Kidney epithelial cell (primary cell): ENCODE measurements around the gene ACTL7B. TPM values are rescaled to one million over a fixed set of nuclear protein-coding genes. Genes with fewer than 3 reads are reported as not detected.
"Not testable (repeated sequence)": the region's sequence is repeated elsewhere in the genome, so short reads cannot be mapped to it uniquely, and the experiment has no call there.

ENCODE experiments used
- DNase-seq: peaks from one replicate; pipeline ENCODE4 v3.0.0-alpha.2; 2010; ENCODE audit warnings: low read depth
- H3K27me3 ChIP-seq: 2 replicates; pipeline ENCODE4 v1.6.0; 2011; ENCODE audit warnings: low read length; ENCODE audit not compliant: control insufficient read depth, insufficient read depth
- H3K36me3 ChIP-seq: 2 replicates; pipeline ENCODE4 v1.5.1; 2011; ENCODE audit warnings: low read length; ENCODE audit not compliant: control insufficient read depth, insufficient read depth
- H3K4me3 ChIP-seq: 2 replicates; pipeline ENCODE4 v1.5.1; 2011; ENCODE audit warnings: low read depth, mild to moderate bottlenecking, control low read depth, low read length
- CTCF ChIP-seq: IDR thresholded peaks from 2 replicates; pipeline ENCODE4 v1.5.1; 2011; ENCODE audit warnings: mild to moderate bottlenecking, moderate library complexity, low read length, control low read depth, inconsistent platforms; ENCODE audit not compliant: insufficient read depth, poor library complexity, severe bottlenecking
- total RNA-seq: library from RNA; depleted of rRNA; stranded (reverse); fragments of >200 nt; gene quantifications from 2 replicates; pipeline ENCODE4 v1.2.3, GENCODE V29; 2015

Gene ACTL7B, protein sequence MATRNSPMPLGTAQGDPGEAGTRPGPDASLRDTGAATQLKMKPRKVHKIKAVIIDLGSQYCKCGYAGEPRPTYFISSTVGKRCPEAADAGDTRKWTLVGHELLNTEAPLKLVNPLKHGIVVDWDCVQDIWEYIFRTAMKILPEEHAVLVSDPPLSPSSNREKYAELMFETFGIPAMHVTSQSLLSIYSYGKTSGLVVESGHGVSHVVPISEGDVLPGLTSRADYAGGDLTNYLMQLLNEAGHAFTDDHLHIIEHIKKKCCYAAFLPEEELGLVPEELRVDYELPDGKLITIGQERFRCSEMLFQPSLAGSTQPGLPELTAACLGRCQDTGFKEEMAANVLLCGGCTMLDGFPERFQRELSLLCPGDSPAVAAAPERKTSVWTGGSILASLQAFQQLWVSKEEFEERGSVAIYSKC
- not detected in 2 replicates for total RNA-seq

- H3K36me3 ChIP-seq: no peaks in the 10 kb centered on the region
- DNase-seq: no peak
- TF ChIP-seq CTCF: no peak
- H3K4me3 ChIP-seq: no peak within 1 kb of the TSS
- H3K27me3 ChIP-seq: no peaks in the 10 kb centered on the region
Measured at GRCh38 chr9:108855888-108856287, at the start of gene ACTL7B. ACTL7B (minus strand) TSS chr9:108855986; CDS start chr9:108855930, 56 bp downstream.

DNA sequence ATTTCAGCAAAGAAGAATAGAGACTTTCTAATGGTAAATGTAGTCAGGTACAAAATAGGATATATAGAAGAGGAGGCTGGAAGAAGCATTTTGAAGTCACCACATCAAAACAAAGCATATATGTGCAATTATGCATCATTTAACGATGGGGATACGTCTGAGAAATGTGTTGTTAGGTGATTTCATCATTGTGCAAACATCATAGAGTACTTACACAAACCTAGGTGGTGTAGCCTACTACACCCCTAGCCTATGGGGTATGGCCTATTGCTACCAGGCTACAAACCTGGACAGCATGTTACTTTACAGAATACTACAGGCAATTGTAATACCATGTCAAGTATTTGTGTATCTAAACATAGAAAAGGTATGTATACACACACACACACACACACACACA is 49.7 kb upstream of the ACTL7B start:
- Histone ChIP-seq H3K4me3 (no peak overlapping the region), H3K36me3 (peaks cover 2% of the 10 kb centered on the region), H3K27me3 (no peaks in the 10 kb centered on the region)
- DNase-seq: no peak
- no peak for TF ChIP-seq CTCF

DNA sequence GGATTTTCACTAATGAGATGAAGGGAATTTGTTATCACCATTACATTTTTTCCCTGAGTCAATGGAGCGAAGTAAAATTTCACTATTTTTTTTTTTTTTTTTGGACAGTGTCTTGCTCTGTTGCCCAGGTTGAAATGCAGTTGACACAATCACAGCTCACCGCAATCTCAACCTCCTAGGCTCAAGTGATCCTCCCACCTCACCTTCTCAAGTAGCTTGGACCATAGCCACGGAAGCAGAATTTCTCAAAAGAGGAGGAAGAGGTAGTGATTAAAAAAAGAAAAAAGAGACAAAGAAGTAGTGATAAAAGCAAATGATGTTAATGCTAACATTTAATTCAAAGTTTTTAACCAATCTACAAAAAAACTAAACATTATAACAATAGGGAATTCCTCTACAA is 48.4 kb upstream of the ACTL7B start:
- TF ChIP-seq CTCF: no peak
- peaks cover 2% of the 10 kb centered on the region for H3K36me3 ChIP-seq
- H3K27me3 ChIP-seq: no peaks in the 10 kb centered on the region
- no peak for DNase-seq
- no peak overlapping the region for H3K4me3 ChIP-seq

GRCh38 chr9:108903420-108904103 is 47.8 kb upstream of the ACTL7B start:
- Histone ChIP-seq H3K36me3 (peaks cover 2% of the 10 kb centered on the region), H3K4me3 (no peak overlapping the region), H3K27me3 (no peaks in the 10 kb centered on the region)
- TF ChIP-seq CTCF: no peak
- no peak for DNase-seq

DNA sequence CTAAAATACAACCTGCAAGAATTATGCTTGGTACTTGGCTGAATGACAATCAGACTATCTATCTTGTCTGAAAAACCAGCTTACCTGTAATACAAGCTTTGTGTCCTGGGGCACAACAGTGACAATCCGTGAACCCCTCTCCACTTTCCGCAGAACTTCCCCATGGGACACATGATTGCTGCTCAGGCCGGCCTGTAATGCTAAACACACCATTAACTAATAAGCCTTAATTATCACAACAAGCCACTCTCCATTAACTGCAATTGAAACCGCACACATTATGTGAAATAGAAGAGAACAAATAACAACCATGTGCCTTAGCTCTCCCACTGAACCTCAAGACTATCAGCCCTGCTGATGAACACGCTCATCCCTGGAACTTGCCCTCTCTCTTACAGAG is 44.4 kb upstream of the ACTL7B start:
- Histone ChIP-seq H3K4me3 (no peak overlapping the region), H3K36me3 (no peaks in the 10 kb centered on the region), H3K27me3 (no peaks in the 10 kb centered on the region)
- no peak for DNase-seq
- no peak for TF ChIP-seq CTCF

DNA sequence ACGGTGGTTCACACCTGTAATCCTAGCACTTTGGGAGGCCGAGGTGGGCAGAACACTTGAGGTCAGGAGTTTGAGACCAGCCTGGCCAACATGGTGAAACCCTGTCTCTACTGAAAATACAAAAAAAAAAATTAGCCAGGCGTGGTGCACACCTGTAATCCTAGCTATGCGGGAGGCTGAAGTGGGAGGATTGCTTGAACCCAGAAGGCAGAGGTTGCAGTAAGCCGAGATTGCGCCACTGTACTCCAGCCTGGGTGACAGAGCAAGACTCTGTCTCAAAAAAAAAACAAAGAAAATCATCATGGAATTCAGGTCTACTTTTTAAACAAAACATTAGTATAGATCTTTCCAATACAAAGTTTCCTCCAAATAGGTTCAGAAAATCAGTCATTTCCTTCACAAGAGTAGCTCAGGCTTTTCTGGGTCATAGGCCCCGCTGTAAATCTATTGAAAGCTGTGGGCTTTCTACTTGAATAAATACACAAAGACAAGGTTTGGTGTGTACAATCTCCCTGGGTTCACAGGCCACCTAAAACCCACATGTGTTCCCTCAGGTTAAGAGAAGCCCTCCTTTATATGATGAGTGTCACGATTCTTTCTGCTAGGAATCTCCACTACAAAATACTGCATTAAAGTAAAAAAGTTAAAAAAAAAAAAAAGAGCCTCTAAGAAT is 43.4 kb upstream of the ACTL7B start:
- H3K4me3 ChIP-seq, H3K36me3 ChIP-seq: not testable (repeated sequence)

More for the DNA sequence above, 43.4 kb upstream of the ACTL7B start:
- DNase-seq, H3K27me3 ChIP-seq: not testable (repeated sequence)
